Adrenal gland (tissue), 5 donors: ENCODE measurements around the gene GMIP.

Source experiments
- CTCF ChIP-seq, 6 experiments: fragments of 450-650 bp in 4 of 6; fragments of 200-600 bp in 2 of 6; sonication (generic) in 1 of 6; IDR thresholded peaks; 1 replicate in 5 of 6; 2 replicates in 1 of 6; pipeline versions ENCODE4 v1.5.1 to v1.8.0; 2016 to 2021; ENCODE audit warnings: antibody characterized with exemption in 6 of 6, mild to moderate bottlenecking in 2 of 6, moderate library complexity in 1 of 6
- POLR2A ChIP-seq, 2 donors: fragments of 450-650 bp; IDR thresholded peaks; one replicate each; pipeline ENCODE4 v1.6.1; 2017; ENCODE audit warnings: antibody characterized with exemption in 2 of 2, mild to moderate bottlenecking in 2 of 2, moderate library complexity in 1 of 2
- donor health status: DM: no; HTN: no; CAD: no.

- TF ChIP-seq CTCF (IDR thresholded peaks at IDR 0.05) = no peak
- no peak for TF ChIP-seq POLR2A (IDR thresholded peaks at IDR 0.05)
These were observed 19.4 kb upstream of the GMIP start for GRCh38 chr19:19662871-19663255.
